ENCODE results near the gene ZNF592.

Gene ZNF592

GRCh38 chr15:84795186-84795585 is 46.8 kb downstream of the ZNF592 start:
- Mint-ChIP-seq H3K4me1 (peaks cover 8% of the 10 kb centered on the region), H3K36me3 (ENCODE audit: low read depth) (peaks cover 71% of the 10 kb centered on the region), H3K27ac (no peak overlapping the region), H3K9me3 (no peaks in the 10 kb centered on the region), H3K4me3 (no peak overlapping the region), H3K27me3 (ENCODE audit: low read depth) (no peaks in the 10 kb centered on the region)
- no peak for TF ChIP-seq CTCF (IDR thresholded peaks at IDR 0.05; ENCODE audit: unreplicated experiment in 3 of 3)

GRCh38 chr15:84797212-84797611 is 48.8 kb downstream of the ZNF592 start:
- H3K4me1 Mint-ChIP-seq, result no peaks in the 10 kb centered on the region
- TF ChIP-seq CTCF (IDR thresholded peaks at IDR 0.05; ENCODE audit: unreplicated experiment in 3 of 3), result no peak
- no peaks in the 10 kb centered on the region for H3K9me3 Mint-ChIP-seq
- peaks cover 62% of the 10 kb centered on the region for H3K36me3 Mint-ChIP-seq (ENCODE audit: low read depth)
- H3K4me3 Mint-ChIP-seq, result no peak overlapping the region
- H3K27me3 Mint-ChIP-seq (ENCODE audit: low read depth), result no peaks in the 10 kb centered on the region
- H3K27ac Mint-ChIP-seq, result no peak overlapping the region

- Mint-ChIP-seq H3K4me3 (no peak overlapping the region), H3K27me3 (ENCODE audit: low read depth) (no peaks in the 10 kb centered on the region), H3K27ac (no peak overlapping the region), H3K9me3 (no peaks in the 10 kb centered on the region), H3K36me3 (ENCODE audit: low read depth) (peaks cover 62% of the 10 kb centered on the region), H3K4me1 (no peaks in the 10 kb centered on the region)
- no peak for TF ChIP-seq CTCF (IDR thresholded peaks at IDR 0.05; ENCODE audit: unreplicated experiment in 3 of 3)
These were observed 49.4 kb downstream of the ZNF592 start for GRCh38 chr15:84797801-84798200.

- peaks cover 66% of the 10 kb centered on the region for H3K36me3 Mint-ChIP-seq (ENCODE audit: low read depth)
- no peak for TF ChIP-seq CTCF (IDR thresholded peaks at IDR 0.05; ENCODE audit: unreplicated experiment in 3 of 3)
- no peak overlapping the region for H3K4me3 Mint-ChIP-seq
- H3K27me3 Mint-ChIP-seq (ENCODE audit: low read depth), result no peaks in the 10 kb centered on the region
- H3K4me1 Mint-ChIP-seq, result peaks cover 1% of the 10 kb centered on the region
- no peak overlapping the region for H3K27ac Mint-ChIP-seq
- no peaks in the 10 kb centered on the region for H3K9me3 Mint-ChIP-seq
These were observed 50.1 kb downstream of the ZNF592 start for GRCh38 chr15:84798436-84798946.

GRCh38 chr15:84799511-84800187 is 51.3 kb downstream of the ZNF592 start:
- TF ChIP-seq CTCF (IDR thresholded peaks at IDR 0.05; ENCODE audit: unreplicated experiment in 3 of 3), result no peak
- H3K9me3 Mint-ChIP-seq, result no peaks in the 10 kb centered on the region
- no peaks in the 10 kb centered on the region for H3K27me3 Mint-ChIP-seq (ENCODE audit: low read depth)
- peaks cover 4% of the 10 kb centered on the region for H3K4me1 Mint-ChIP-seq
- H3K36me3 Mint-ChIP-seq (ENCODE audit: low read depth), result peaks cover 65% of the 10 kb centered on the region
- no peak overlapping the region for H3K4me3 Mint-ChIP-seq
- no peak overlapping the region for H3K27ac Mint-ChIP-seq

- Mint-ChIP-seq H3K36me3 (ENCODE audit: low read depth) (peaks cover 65% of the 10 kb centered on the region), H3K4me3 (no peak overlapping the region), H3K9me3 (no peaks in the 10 kb centered on the region), H3K27ac (no peak overlapping the region), H3K27me3 (ENCODE audit: low read depth) (no peaks in the 10 kb centered on the region), H3K4me1 (peaks cover 4% of the 10 kb centered on the region)
- TF ChIP-seq CTCF (IDR thresholded peaks at IDR 0.05; ENCODE audit: unreplicated experiment in 3 of 3), result no peak
These were observed 52.0 kb downstream of the ZNF592 start for GRCh38 chr15:84800365-84800806.

Data from nephron (organoid).